Gastrocnemius medialis (tissue), 4 donors: ENCODE measurements around the gene YJU2. TPM values are rescaled to one million over a fixed set of nuclear protein-coding genes. Genes with fewer than 3 reads are reported as not detected.

Source experiments
- ATAC-seq, 2 donors: fragments of 150-250 bp; one replicate each; pipeline ENCODE4 v1.9.1; 2016
- DNase-seq, 2 donors: peaks; one replicate each; pipeline ENCODE4 v3.0.0-alpha.2; 2019
- H3K27ac ChIP-seq, 4 donors: fragments of 200-600 bp; sonication (generic); 1 replicate in 1 of 4; 2 replicates in 3 of 4; pipeline ENCODE4 v1.5.1; 2016 to 2018; ENCODE audit warnings: mild to moderate bottlenecking in 2 of 4, moderate library complexity in 1 of 4
- H3K27me3 ChIP-seq, 3 donors: fragments of 200-600 bp; sonication (generic) in 2 of 3; 1 replicate in 1 of 3; 2 replicates in 2 of 3; pipeline versions ENCODE4 v1.5.1 to v1.6.0; 2016 to 2019; ENCODE audit warnings: mild to moderate bottlenecking in 1 of 3, moderate library complexity in 1 of 3
- H3K36me3 ChIP-seq, 2 donors: fragments of 200-600 bp; sonication (generic) in 1 of 2; one replicate each; pipeline ENCODE4 v1.5.1; 2017 to 2018
- H3K4me1 ChIP-seq, 2 donors: fragments of 200-600 bp; sonication (generic) in 1 of 2; one replicate each; pipeline ENCODE4 v1.5.1; 2016 to 2017; ENCODE audit warnings: mild to moderate bottlenecking in 2 of 2
- H3K4me3 ChIP-seq, 4 donors: fragments of 200-600 bp; sonication (generic) in 3 of 4; 1 replicate in 1 of 4; 2 replicates in 3 of 4; pipeline ENCODE4 v1.5.1; 2016 to 2019; ENCODE audit warnings: mild to moderate bottlenecking in 2 of 4
- H3K9me3 ChIP-seq, 3 donors: fragments of 200-600 bp; sonication (generic) in 2 of 3; 1 replicate in 1 of 3; 2 replicates in 2 of 3; pipeline ENCODE4 v1.5.1; 2016 to 2019
- CTCF ChIP-seq, 5 experiments: fragments of 450-650 bp in 3 of 5; fragments of 200-600 bp in 2 of 5; sonication (generic) in 2 of 5; IDR thresholded peaks in 4 of 5; conservative IDR thresholded peaks in 1 of 5; 1 replicate in 4 of 5; 2 replicates in 1 of 5; pipeline ENCODE4 v1.5.1; 2016 to 2019; ENCODE audit warnings: antibody characterized with exemption in 5 of 5, mild to moderate bottlenecking in 3 of 5, moderate library complexity in 3 of 5
- POLR2A ChIP-seq, 2 donors: fragments of 450-650 bp; IDR thresholded peaks; one replicate each; pipeline ENCODE4 v1.6.1; 2017; ENCODE audit warnings: antibody characterized with exemption in 2 of 2, mild to moderate bottlenecking in 2 of 2, moderate library complexity in 2 of 2
- in situ Hi-C, 4 donors: fragments of 200-750 bp; cut with MboI; loops; one replicate each; pipeline versions ENCODE4 v1.15.0 to v1.8.0; 2017; ENCODE audit warnings: low sequenced_read_pairs in 4 of 4
- intact Hi-C: fragments of 100-400 bp; cut with DNase I; formaldehyde crosslinking; loops from one replicate; pipeline ENCODE4 v1.15.1; 2023; ENCODE audit warnings: low total_unique reads
- total RNA-seq, 4 donors: library from RNA; depleted of rRNA; stranded (reverse); fragments of >200 nt; gene quantifications; one replicate each; pipeline versions ENCODE4 v1.1.0 to v1.2.3, GENCODE V29; 2016

The YJU2 gene
- total RNA-seq, 4 donors from 2014 or later, result 13.5 to 37.8 (median 19.9) TPM

DNA sequence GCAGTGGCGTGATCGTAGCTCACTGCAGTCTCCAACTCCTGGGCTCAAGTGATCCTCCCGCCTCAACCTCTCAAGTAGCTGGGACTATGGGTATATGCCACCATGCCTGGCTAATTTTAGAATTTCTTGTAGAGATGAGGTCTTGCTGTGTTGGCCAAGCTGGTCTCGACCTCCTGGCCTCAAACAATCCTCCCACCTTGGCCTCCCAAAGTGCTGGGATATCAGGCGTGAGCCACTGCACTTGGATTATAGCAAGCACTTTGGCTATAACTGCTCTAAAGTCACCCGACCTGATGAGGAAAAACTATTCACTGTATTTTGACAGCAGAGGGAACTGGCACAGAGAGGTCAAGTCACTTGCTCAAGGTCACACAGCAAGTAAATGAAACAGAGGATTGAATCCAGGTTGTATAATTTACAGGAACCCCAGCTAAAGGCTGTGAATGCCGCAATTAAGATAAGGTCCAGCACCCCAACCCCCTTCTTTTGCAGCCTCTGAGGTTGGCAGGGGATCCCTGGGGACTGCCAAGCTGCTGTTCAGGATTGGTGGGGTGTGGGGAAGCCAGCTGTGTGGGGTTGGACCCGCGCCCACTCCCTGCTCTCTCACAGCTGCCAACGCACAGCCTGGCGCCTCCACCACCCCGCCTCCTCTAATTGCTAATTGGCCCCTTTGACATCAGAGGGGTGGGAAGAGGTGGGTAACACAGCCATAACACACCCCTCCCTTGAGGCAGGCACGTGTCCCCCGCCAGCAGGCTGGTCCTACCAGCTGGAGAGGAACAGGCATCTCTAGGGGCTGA lies 49.3 kb downstream of the YJU2 start:
- H3K27me3 ChIP-seq, result peaks cover 11 to 15% (median 12%) of the 10 kb centered on the region in 3 donors
- no peak overlapping the region for H3K27ac ChIP-seq
- in situ Hi-C loops (no loop called here), intact Hi-C loops (no loop called here)
- no peaks in the 10 kb centered on the region for H3K36me3 ChIP-seq
- H3K4me1 ChIP-seq, result no peaks in the 10 kb centered on the region
- H3K4me3 ChIP-seq, result no peak overlapping the region
- no peaks in the 10 kb centered on the region for H3K9me3 ChIP-seq
- DNase-seq (no peak), ATAC-seq (no peak)
- no peak for TF ChIP-seq CTCF (IDR thresholded peaks at IDR 0.05 in 4 of 5, conservative IDR thresholded peaks at IDR 0.05 in 1 of 5)
- no peak for TF ChIP-seq POLR2A (IDR thresholded peaks at IDR 0.05)

DNA sequence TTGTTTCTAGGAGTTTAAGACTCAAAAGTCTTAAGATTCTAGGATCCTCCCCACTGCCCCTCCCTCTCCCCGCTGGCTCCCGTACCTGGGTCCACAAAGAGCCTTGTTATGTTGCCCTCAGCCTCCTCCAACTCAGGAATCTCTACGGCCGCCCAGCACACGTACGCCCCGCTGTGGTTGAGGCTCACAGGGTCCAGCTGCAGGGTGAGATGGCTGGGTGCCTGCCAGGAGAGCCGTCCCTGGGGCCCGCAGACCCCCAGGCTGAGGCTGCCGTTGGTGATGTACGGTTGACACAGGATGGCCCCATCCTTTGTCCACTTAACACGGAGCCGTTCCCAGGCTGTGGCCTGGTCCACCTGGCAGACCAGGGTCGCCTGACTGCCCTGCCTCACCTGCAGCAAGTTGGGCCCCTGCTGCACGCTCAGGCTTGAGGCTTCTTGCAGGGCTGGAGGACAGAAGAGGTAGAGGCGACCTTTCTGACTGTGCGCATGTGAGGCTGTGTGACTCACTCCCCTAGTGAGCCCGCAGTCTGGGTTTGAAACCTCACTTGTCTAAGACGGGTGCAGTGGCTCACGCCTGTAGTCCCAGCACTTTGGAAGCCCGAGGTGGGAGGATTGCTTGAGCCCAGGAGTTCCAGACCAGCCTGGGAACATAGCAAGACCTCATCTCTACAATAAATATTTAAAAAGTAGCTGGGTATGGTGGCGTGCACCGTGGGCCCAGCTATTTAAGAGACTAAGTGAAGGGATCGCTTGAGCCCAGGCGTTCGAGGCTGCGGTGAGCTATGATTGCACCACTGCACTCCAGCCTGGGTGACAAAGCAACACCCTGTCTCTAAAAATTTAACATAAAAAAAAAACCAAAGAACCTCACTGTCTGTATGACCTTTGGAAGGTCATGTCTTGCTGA lies 51.3 kb downstream of the YJU2 start:
- intact Hi-C loops, result no loop called here
- in situ Hi-C loops, result no loop called here
- Histone ChIP-seq H3K4me3 (no peak overlapping the region), H3K27ac (no peak overlapping the region), H3K36me3 (no peaks in the 10 kb centered on the region), H3K4me1 (no peaks in the 10 kb centered on the region), H3K9me3 (no peaks in the 10 kb centered on the region), H3K27me3 (peaks cover 11 to 15% (median 12%) of the 10 kb centered on the region in 3 donors)
- DNase-seq (no peak), ATAC-seq (no peak)
- TF ChIP-seq CTCF (IDR thresholded peaks at IDR 0.05 in 4 of 5, conservative IDR thresholded peaks at IDR 0.05 in 1 of 5) (no peak), POLR2A (IDR thresholded peaks at IDR 0.05) (no peak)

GRCh38 chr19:4298810-4299550 lies 52.1 kb downstream of the YJU2 start:
- no peak for TF ChIP-seq CTCF (IDR thresholded peaks at IDR 0.05 in 4 of 5, conservative IDR thresholded peaks at IDR 0.05 in 1 of 5)
- TF ChIP-seq POLR2A (IDR thresholded peaks at IDR 0.05), result no peak
- no peak for ATAC-seq

DNA sequence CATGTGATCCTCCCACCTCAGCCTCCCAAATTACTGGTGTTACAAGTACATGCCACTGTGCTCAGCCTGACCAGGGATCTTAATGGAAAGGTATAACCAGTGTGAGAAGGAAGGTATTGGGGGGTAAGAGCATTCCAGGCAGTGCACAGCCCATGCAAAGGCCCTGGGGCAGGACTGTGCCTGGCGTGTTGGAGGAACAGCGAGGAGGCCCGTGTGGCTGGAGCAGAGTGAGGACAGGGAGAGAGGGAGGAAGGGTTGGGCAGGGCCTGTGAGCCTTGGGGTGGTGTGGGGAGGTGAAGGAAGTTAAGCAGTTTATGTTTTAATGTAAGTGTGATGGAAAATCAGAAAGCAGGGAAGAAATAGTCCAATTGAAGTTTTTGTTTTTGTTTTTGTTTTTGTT lies 53.7 kb downstream of the YJU2 start:
- no peaks in the 10 kb centered on the region for H3K36me3 ChIP-seq
- no peak for TF ChIP-seq POLR2A (IDR thresholded peaks at IDR 0.05)
- DNase-seq (no peak), ATAC-seq (no peak)
- no peak overlapping the region for H3K27ac ChIP-seq
- in situ Hi-C loops (no loop called here), intact Hi-C loops (no loop called here)
- H3K9me3 ChIP-seq, result no peaks in the 10 kb centered on the region
- H3K4me3 ChIP-seq, result no peak overlapping the region
- no peaks in the 10 kb centered on the region for H3K4me1 ChIP-seq
- peaks cover 20 to 34% (median 22%) of the 10 kb centered on the region in 3 donors for H3K27me3 ChIP-seq

More at GRCh38 chr19:4298810-4299550, 52.1 kb downstream of the YJU2 start:
- in situ Hi-C loops (no loop called here), intact Hi-C loops (no loop called here)
- Histone ChIP-seq H3K36me3 (no peaks in the 10 kb centered on the region), H3K9me3 (no peaks in the 10 kb centered on the region), H3K27ac (no peak overlapping the region), H3K4me1 (no peaks in the 10 kb centered on the region), H3K4me3 (no peak overlapping the region), H3K27me3 (peaks cover 12 to 19% (median 13%) of the 10 kb centered on the region in 3 donors)
- no peak for DNase-seq
